ENCODE results near the gene TNFRSF6B.

TNFRSF6B gene

DNA sequence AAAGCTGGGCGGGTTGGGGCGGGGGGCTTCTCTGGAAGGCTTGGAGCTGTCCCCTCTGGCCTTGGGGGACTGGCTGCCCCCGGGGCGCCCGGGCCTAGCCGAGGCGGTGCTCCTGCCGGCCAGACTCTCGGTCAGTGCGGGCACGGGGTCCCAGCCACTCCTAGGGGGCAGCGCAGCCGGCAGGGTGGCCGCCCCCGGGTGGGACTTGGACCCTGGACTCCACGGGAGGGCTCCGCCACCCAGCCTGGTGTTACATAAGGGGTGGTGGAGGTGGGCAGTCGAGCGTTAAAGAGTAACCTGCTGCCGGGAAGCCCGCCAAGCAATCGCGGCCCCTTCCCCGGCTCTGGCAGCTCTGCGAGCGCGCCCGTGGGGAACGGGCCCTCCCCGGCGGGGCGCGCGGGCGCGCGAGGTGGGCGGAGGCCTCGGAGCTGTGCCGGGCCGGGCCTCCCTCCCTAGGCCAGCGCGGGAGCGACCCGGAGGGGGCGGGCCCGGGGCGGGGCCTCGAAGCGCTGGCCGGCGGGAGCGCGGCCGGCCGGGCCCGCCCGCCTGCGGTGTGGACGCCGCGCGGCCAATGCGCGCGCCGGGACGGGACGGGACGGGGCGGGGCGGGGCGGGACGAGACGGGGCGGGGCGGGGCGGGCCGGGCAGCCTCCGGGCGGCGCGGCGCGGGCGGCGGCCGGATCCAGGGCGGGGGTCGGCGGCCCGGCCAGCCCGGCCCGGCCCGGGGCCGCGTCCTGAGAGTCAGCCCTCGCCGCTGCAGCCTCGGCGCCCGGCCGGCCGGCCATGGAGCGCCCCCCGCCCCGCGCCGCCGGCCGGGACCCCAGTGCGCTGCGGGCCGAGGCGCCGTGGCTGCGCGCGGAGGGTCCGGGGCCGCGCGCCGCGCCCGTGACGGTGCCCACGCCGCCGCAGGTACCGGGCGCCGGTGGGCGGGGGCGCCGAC lies 42.9 kb downstream of the TNFRSF6B start, which contains the start of gene SLC2A4RG:
SLC2A4RG (plus strand) TSS at position 647 of the 940 bp plus-strand sequence; CDS start at position 784, 137 bp downstream.
- no peak for FAIRE-seq

DNA sequence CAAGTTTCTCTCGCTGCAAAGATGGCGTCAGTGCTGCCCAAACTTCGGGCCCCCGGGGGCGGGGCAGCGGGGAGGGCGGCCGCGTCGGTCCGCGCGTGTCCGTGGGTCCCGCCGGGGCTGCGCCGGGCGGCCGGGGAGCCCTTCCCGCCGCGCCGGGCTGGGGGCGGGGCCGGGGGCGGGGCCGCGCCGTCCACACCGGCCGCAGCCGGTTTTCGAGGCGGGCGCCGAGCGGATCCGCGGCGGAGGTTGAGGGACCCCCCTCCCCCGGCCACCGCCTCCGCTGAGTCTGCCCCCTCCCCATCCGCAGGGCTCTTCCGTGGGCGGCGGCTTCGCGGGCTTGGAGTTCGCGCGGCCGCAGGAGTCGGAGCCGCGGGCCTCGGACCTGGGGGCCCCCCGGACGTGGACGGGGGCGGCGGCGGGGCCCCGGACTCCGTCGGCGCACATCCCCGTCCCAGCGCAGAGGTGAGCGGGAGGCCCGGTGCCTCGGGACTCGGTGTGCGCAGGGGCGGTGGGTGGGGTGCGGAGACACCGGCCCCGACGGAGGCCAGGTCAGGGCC lies 43.7 kb downstream of the TNFRSF6B start:
- FAIRE-seq = no peak

DNA sequence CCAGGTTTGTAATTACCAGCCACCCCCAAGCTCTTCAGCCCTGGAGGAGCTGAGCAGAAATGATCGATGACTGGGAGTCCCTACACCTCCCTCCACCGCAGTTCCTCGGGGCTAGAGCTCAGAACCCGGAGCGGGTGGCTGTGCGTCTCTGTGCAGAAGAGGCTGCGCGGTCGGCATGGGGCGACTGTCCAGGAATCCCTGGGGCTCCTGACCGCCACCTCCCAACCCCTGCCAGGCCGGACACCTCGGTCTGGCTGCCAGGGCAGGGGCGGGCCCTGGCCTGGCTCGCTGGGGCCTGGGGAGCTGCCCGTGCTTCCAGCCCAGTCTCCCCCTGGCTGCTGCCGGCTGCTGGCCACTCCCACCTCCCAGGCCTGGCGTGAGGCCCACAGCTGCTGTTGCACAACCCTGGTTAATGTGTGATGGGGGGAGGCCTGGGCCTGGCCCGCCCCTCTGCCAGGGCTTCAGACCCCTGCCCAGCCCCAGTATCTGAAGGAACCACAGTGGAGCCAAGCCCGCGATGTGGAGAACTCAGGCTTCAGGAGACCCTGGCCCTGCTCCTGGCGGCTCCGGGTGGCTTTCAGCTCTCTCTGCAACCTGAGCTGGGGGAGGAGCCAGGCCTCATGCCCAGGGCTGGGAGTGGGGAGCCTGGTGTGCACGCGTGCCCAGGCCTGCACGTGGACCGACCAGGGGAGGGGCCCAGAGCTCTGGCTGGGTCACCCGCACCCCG lies 44.3 kb downstream of the TNFRSF6B start:
- FAIRE-seq = no peak

DNA sequence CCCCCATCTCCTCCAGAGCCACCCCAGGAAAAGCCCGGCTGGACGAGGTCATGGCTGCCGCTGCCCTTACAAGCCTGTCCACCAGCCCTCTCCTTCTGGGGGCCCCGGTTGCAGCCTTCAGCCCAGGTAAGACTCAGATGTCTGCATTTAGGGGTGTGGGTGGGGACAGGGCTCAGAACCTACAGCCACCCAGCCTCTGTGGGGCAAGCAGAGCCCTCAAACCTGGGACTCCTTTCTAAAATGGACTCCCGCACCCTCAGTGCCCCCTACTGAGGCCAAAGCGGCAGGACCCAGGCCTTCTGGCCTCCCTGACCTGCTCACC lies 44.9 kb downstream of the TNFRSF6B start:
- no peak for FAIRE-seq

DNA sequence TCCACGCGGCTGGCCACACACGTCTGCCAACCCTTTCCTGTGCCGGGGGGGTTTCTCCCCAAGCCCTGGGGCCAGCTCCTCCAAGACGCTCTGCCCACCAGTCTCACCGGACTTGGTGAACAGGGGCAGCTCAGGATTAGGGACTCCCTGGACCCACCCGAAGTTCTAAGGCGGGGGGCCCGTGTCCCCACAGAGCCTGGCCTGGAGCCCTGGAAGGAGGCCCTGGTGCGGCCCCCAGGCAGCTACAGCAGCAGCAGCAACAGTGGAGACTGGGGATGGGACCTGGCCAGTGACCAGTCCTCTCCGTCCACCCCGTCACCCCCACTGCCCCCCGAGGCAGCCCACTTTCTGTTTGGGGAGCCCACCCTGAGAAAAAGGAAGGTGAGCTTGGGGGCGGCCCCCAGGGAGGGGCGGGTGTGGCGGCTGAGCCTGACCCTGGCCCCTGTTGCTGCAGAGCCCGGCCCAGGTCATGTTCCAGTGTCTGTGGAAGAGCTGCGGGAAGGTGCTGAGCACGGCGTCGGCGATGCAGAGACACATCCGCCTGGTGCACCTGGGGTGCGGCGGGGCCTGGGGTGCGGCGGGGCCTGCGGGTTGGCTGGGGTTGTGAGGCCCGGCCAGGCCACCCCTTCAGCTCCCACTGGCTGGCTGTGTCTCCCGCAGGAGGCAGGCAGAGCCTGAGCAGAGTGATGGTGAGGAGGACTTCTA lies 45.4 kb downstream of the TNFRSF6B start:
- FAIRE-seq = no peak

DNA sequence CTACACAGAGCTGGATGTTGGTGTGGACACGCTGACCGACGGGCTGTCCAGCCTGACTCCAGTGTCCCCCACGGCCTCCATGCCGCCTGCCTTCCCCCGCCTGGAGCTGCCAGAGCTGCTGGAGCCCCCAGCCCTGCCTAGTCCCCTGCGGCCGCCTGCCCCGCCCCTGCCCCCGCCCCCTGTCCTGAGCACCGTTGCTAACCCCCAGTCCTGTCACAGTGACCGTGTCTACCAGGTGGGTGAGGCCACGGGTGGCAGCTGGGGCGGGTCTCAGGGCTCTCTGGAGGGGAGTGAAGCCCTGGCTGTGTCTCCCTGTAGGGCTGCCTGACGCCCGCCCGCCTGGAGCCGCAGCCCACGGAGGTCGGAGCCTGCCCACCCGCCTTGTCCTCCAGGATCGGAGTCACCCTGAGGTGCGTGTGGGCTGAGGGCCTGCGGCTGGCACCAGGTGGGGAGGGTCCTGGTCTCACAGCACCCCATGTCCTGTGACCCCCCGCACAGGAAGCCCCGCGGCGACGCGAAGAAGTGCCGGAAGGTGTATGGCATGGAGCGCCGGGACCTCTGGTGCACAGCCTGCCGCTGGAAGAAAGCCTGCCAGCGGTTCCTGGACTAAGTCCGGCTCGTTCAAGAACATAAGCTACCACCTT lies 46.1 kb downstream of the TNFRSF6B start:
- no peak for FAIRE-seq

DNA sequence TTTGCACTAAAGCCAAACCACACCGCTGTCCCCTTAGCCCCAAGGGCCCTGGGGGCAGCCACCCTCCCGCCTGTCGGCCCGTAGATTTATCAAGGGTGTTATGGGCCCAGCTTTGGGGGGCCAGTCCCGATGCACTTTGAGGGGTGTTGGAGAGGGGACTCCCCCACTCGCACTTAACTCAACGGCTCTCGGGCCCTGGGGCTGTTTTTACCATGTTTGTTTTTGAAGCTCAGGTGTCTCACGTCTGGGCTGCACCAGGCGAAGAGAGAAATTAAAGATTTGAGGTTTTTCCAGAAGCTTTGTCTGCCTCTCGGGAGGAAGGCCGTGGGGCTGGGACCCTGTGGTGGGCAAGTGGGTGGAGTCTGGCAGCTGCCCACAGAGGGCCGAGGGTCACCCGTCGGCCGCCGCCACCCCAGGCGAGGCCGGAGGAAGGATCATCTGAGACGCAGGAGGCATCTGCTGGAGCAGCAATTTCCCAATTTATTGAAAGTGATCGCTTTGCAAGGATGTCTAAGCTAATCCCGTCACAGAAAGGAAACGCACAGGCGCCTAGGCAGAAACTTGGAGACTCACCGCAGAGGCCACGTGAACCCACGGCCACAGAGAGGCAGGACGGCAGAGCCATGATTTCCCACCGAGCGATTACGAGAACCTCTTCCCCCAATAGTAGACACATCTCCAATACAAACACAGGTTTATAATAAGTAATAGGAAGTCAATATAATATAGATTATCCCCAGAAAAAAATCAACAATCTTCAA lies 46.9 kb downstream of the TNFRSF6B start:
- FAIRE-seq = no peak

DNA sequence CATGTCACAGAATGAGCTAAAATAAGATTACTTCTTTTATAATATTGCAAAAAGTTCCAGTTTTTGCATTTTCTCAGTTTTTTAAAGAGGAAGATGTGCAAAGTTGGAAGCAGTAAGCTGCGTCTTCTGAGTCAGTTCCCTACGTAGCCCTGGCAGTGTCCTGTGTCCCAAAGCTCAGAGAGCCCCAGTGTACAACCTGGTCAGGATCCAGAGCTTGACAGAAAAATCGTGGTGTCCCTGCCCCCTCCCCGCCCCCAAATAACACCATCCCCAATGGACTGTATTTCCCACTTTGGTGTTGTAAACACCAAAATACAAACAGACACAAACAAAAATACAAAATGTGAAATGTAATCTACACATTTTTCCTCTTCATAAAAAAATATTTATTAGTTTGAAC lies 47.7 kb downstream of the TNFRSF6B start:
- FAIRE-seq = no peak

DNA sequence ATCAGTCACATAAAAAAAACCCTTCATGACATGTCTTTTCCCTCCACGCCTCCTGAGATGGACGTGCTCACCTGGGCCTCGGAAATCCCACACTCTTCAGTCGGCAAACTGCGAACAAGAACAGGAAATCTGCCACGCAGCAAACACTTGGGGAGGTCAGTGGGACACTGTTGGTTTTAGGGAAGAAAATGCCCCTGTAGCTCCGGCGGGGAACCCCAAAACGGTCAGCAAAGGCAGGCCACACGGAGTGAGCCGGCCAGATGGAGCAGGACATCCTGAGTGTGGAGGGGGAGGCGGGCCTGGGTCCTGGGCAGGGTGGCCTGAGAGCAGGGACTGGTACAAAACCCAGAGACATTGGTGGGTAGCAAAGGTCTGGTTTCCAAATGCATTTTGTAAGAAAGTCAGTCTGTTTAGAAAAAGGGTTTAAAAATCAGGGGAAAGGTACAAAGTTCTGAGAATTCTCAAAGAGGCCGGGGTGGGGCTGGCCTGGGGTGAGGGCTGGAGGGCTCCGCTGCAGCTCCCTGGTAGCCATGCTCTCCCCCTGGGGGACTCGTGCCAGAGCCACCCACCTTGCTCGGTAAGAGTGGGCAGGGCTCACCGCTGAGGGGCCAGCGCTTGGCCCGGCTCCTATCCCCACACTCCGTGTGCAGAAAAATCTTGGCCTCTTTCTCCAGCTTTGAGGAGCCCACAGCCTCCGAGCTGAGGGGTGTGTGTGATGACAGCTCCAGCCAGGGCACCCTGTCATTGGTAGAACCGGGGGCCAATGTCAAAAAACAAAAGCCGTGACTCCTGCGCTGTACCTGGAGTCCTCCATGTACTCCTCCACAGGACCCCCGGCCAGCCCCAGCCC lies 48.3 kb downstream of the TNFRSF6B start:
- FAIRE-seq = no peak

DNA sequence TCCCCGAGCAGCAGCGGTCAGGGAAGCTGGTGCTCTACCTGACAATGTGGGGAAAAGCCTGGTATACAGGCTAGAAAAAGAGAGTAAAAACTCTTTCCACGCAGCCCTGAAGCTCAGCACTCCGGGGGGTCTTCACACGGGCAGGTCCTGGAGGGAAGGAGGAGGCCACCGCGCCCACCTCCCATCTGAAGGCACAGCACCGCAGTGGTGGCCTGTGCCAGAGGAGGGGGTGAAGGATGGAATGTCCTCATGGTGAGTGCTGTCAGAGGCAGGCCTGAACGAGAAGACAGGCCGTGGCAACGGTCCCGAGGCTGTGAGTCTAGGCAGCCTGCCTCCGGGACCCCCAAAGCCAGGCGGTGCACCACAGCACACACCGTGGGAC lies 49.0 kb downstream of the TNFRSF6B start:
- FAIRE-seq = no peak

DNA sequence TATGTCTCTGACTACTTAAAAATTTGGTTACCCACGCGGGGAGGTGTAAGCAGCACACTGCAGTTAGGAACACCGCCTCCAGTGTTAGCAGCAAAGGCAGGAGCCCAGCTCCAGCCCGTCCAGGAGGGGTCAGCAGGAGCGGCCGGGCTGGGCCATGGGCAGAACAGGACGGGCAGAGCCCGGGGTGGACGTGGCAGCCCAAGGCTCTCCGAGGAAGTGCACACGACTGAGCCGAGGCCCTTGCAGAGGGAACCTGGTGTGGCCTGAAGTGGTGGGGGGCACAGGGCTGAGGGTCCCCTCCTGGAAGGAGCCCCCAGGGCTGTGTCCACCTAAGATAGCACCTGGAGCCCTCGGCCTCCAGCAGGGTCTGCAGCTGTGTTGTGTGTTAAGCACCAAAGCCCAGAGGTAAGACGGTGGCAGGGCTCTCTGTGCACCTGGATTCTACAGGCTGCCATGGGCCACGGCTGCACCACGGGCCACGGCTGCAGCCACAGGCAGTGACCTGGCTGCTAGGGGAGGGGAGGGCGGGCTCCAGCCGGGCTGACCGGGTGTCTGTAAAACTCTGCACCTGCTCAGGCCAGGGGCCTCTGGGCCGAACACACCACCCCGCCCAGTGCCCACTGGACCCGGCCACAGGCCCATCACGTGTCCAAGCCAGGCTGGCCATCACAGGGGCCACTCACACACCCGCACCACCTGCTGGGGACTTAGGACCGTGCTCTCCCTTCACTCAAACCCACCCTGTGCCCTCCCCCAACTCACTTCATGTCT lies 49.7 kb downstream of the TNFRSF6B start:
- no peak for FAIRE-seq

DNA sequence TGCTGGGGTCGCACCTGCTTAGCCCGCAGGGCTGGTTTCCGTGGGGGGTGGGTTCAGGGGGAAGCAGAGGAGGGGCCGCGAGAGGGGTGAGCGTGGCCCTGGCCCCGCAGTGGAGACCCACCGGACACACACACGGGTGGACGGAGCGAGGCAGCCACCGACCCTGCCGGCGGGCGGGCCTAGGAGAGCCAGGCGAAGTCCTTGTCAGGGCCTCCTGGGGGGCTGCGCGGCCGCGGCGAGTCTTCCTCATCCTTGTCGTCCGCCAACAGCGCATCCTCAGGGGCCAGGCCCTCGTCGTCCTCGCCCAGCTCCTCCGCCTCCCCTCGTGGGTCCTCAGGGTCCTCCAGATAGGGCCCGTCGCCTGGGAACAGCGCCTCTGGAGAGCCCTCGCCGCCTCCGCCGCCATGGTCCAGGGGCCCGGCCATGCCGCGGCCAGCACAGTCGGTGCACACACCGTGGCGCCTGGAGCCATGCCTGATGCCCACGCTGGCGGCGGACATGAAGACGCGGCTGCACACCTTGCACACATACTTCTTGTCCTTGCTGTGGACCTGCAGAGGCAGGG lies 50.4 kb downstream of the TNFRSF6B start:
- FAIRE-seq = no peak

DNA sequence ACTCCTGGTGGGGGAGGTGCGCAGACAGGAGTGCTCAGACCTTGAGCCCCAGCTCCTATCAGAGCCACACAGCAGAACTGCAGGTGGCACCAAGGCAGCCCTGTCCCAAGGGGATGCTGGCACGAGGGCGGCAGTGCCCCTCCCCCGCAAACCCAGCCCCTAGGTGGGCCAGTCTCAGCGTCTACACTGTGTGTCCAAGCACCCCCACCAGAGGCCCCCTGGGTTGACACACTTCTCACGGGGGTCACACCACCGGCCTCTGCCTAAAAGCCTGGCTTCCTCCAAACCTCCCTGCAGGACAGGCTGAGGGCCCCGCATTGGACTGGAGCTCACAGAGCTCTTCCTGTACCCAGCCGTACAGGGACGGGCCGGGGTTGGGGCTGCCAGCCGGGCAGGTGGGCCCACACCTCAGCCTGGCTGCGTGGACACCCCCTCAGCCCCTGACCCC lies 51.2 kb downstream of the TNFRSF6B start:
- no peak for FAIRE-seq
